HG03571 (cell line): Measurements from ENCODE around the gene SOX21.
"Not testable (repeated sequence)": the region's sequence is repeated elsewhere in the genome, so short reads cannot be mapped to it uniquely, and the experiment has no call there.

Source experiments
- ATAC-seq: cut with Tn5 transposase; IDR thresholded peaks from one replicate; pipeline ENCODE4 v1.9.1; 2021; ENCODE audit not compliant: unreplicated experiment

SOX21 gene

GRCh38 chr13:94712287-94712811, at the start of gene SOX21:
TSS of gene SOX21 (minus strand) at chr13:94712545. CDS start at chr13:94712049, 496 bp downstream.
- ATAC-seq: no peak

GRCh38 chr13:94761407-94761806, 49.1 kb upstream of the SOX21 start:
- no peak for ATAC-seq

- no peak for ATAC-seq
Observed at GRCh38 chr13:94759120-94759728, 46.9 kb upstream of the SOX21 start.

- no peak for ATAC-seq
Observed at GRCh38 chr13:94758436-94758960, 46.2 kb upstream of the SOX21 start.

GRCh38 chr13:94753327-94753726, 41.0 kb upstream of the SOX21 start:
- ATAC-seq: no peak

GRCh38 chr13:94749162-94749561, 36.8 kb upstream of the SOX21 start:
- ATAC-seq: no peak

GRCh38 chr13:94739235-94739634, 26.9 kb upstream of the SOX21 start:
- no peak for ATAC-seq

GRCh38 chr13:94731028-94731427, 18.7 kb upstream of the SOX21 start:
- no peak for ATAC-seq

GRCh38 chr13:94729941-94730340, 17.6 kb upstream of the SOX21 start:
- not testable (repeated sequence) for ATAC-seq

GRCh38 chr13:94726425-94726824, 14.1 kb upstream of the SOX21 start:
- ATAC-seq: no peak

- no peak for ATAC-seq
Observed at GRCh38 chr13:94722609-94723345, 10.4 kb upstream of the SOX21 start.

- ATAC-seq: not testable (repeated sequence)
Observed at GRCh38 chr13:94718697-94719096, 6.4 kb upstream of the SOX21 start.

GRCh38 chr13:94717916-94718315, 5.6 kb upstream of the SOX21 start:
- no peak for ATAC-seq

- no peak for ATAC-seq
Observed at GRCh38 chr13:94716016-94716415, 3.7 kb upstream of the SOX21 start.

- ATAC-seq: no peak
Observed at GRCh38 chr13:94713561-94714182, 1.3 kb upstream of the SOX21 start.

- ATAC-seq: no peak
Observed at GRCh38 chr13:94712812-94713560, 641 bp upstream of the SOX21 start.

- ATAC-seq: no peak
Observed at GRCh38 chr13:94711561-94712286, 621 bp downstream of the SOX21 start.

- ATAC-seq: no peak
Observed at GRCh38 chr13:94710881-94711560, 1.3 kb downstream of the SOX21 start.

GRCh38 chr13:94710065-94710781, 2.1 kb downstream of the SOX21 start:
- no peak for ATAC-seq
